Heart left ventricle (tissue), 16 donors: ENCODE data around the gene NINL. TPM values are rescaled to one million over a fixed set of nuclear protein-coding genes. Genes with fewer than 3 reads are reported as not detected.

ENCODE experiments used
- ATAC-seq, 4 donors: fragments of 200-7000 bp; cut with Tn5 transposase; one replicate each; pipeline ENCODE4 v1.9.1; 2020 to 2022; ENCODE audit warnings: moderate library complexity in 4 of 4, mild to moderate bottlenecking in 3 of 4, moderate number of reproducible peaks in 1 of 4
- DNase-seq, 5 donors: peaks; one replicate each; pipeline ENCODE4 v3.0.0-alpha.2; 2020
- H3K27ac ChIP-seq, 12 donors: fragments of 200-600 bp; sonication (generic) in 4 of 12; one replicate each; pipeline versions ENCODE4 v1.5.0 to v1.8.0; 2016 to 2022; ENCODE audit warnings: mild to moderate bottlenecking in 2 of 12
- H3K27me3 ChIP-seq, 9 donors: fragments of 200-600 bp; sonication (generic) in 2 of 9; one replicate each; pipeline versions ENCODE4 v1.5.1 to v1.8.0; 2016 to 2022; ENCODE audit warnings: mild to moderate bottlenecking in 3 of 9
- H3K36me3 ChIP-seq, 9 donors: fragments of 200-600 bp; sonication (generic) in 2 of 9; one replicate each; pipeline versions ENCODE4 v1.5.0 to v1.8.0; 2018 to 2022; ENCODE audit warnings: mild to moderate bottlenecking in 2 of 9
- H3K4me1 ChIP-seq, 12 donors: fragments of 200-600 bp; sonication (generic) in 4 of 12; one replicate each; pipeline versions ENCODE4 v1.5.0 to v1.8.0; 2016 to 2022; ENCODE audit warnings: mild to moderate bottlenecking in 3 of 12
- H3K4me3 ChIP-seq, 12 donors: fragments of 200-600 bp; sonication (generic) in 4 of 12; one replicate each; pipeline versions ENCODE4 v1.5.0 to v1.8.0; 2017 to 2022; ENCODE audit warnings: mild to moderate bottlenecking in 9 of 12, moderate library complexity in 4 of 12
- H3K9me3 ChIP-seq, 12 donors: fragments of 200-600 bp; sonication (generic) in 4 of 12; one replicate each; pipeline versions ENCODE4 v1.5.0 to v1.8.0; 2016 to 2022; ENCODE audit warnings: mild to moderate bottlenecking in 1 of 12
- POLR2A ChIP-seq, 2 donors: fragments of 450-650 bp; IDR thresholded peaks; one replicate each; pipeline ENCODE4 v1.6.1; 2017; ENCODE audit warnings: antibody characterized with exemption in 2 of 2, mild to moderate bottlenecking in 2 of 2, moderate library complexity in 2 of 2
- WGBS, 4 donors: extraction: QIAGEN DNeasy Blood & Tissue Kit in 2 of 4; methylation state at CpG; one replicate each; pipeline versions ENCODE4 v1.1.5 to v1.1.7; 2013 to 2018; 5-methylcytosine and 5-hydroxymethylcytosine counted together
- intact Hi-C, 10 donors: fragments of 100-400 bp; cut with DNase I; formaldehyde crosslinking; loops; one replicate each; pipeline versions ENCODE4 v1.11.1 to v1.14.2; 2022
- polyA plus RNA-seq, 2 donors: library from polyadenylated mRNA; stranded (reverse); fragments of 200-250 nt; gene quantifications; one replicate each; pipeline ENCODE4 v1.2.3, GENCODE V29; 2013
- total RNA-seq, 9 donors: library from RNA; depleted of rRNA in 2 of 9; stranded (reverse); fragments of >200 nt in 2 of 9; fragmentation: NEBNext Ultra II Directional in 3 of 9; extraction: Animal tissue kit (Norgen Biotek cat#: 25700) in 3 of 9; gene quantifications; one replicate each; pipeline versions ENCODE4 v1.1.0 to v1.2.4, GENCODE V29; 2016 to 2023
- TF ChIP-seq, protein P1 (sequence below), 12 donors: fragments of 200-600 bp; sonication (generic) in 4 of 12; IDR thresholded peaks; one replicate each; pipeline versions ENCODE4 v1.5.0 to v1.8.0; 2018 to 2022; ENCODE audit warnings: antibody characterized with exemption in 12 of 12, mild to moderate bottlenecking in 5 of 12
- donor health status: ischemic (EF 13 %, LVEDD 7.1; RV severe dilation, severe dysfunction).
- donor health status: healthy with polysubstance abuse.
- donor health status: DM: no; HTN: yes; CAD: no.
- donor health status: DM: no; HTN: no; CAD: no.
- donor health status: ischemic (EF 25% LVEDD 6.9; RV normal size, moderate dysfunction).
- donor health status: ischemic (EF 25% LVEDD 5.7; RV mildly dilated, moderate dysfunction).
- donor health status: healthy.
- donor health status: DM: yes; HTN: yes; CAD: no.
- donor health status: ischemic (EF 35%, LVEDD 5.7; RV mildly dilated, moderate dysfunction).
- donor health status: nonischemic (EF 11% LVEDD 7.7; RV severe dilation, severe dysfunction).
- donor health status: DM: yes; HTN: yes; CAD: no.
- donor health status: PGD.
- donor health status: ischemic (EF 29% LVEDD 5.4; RV normal size, mild dysfunction).
- donor health status: nonischemic (EF 23%, LVEDD 6.1; RV moderate dilation, normal function).

NINL gene
- total and polyA plus RNA-seq, 11 donors = 0.78 to 7.1 (median 2.9) TPM

DNA sequence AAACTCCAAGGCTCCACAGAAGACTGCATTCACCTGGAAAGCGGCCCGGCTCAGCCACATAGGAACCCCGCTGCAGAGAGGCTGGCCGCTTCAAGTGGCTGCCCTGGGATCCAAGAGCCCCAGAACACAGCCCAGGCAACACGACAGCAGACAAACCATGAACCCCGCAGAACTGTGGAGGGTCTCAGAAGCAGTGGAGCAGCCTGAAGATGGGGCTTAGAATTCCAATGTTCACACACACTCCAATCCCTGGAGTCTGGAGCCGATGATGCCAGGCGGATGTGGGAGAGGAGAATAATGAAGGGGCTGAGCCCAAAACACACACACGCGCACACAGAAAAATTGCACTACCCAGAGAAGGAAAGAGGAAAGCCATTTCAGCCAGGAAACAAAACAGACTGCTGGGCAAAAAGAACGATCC lies 52.4 kb downstream of the NINL start:
- DNase-seq = no peak
- Histone ChIP-seq H3K4me3 (peak overlapping the region in 2 of 12 donors; percentile 5 to 20), H3K27me3 (no peaks in the 10 kb centered on the region), H3K4me1 (peaks cover 0 to 42% (median 9%) of the 10 kb centered on the region in 12 donors), H3K27ac (peak overlapping the region in 4 of 12 donors; percentile 34 to 57 (median 50)), H3K9me3 (no peaks in the 10 kb centered on the region), H3K36me3 (no peaks in the 10 kb centered on the region)
- TF ChIP-seq POLR2A (IDR thresholded peaks at IDR 0.05) = no peak
- TF ChIP-seq, protein P1, sequence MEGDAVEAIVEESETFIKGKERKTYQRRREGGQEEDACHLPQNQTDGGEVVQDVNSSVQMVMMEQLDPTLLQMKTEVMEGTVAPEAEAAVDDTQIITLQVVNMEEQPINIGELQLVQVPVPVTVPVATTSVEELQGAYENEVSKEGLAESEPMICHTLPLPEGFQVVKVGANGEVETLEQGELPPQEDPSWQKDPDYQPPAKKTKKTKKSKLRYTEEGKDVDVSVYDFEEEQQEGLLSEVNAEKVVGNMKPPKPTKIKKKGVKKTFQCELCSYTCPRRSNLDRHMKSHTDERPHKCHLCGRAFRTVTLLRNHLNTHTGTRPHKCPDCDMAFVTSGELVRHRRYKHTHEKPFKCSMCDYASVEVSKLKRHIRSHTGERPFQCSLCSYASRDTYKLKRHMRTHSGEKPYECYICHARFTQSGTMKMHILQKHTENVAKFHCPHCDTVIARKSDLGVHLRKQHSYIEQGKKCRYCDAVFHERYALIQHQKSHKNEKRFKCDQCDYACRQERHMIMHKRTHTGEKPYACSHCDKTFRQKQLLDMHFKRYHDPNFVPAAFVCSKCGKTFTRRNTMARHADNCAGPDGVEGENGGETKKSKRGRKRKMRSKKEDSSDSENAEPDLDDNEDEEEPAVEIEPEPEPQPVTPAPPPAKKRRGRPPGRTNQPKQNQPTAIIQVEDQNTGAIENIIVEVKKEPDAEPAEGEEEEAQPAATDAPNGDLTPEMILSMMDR (IDR thresholded peaks at IDR 0.05) = no peak
- peak in 1 of 4 donors; percentile 25 for ATAC-seq
- intact Hi-C loops = loop anchor here in 1 of 10 donors (10.0 kb wide), 2 partner anchors 68 to 72 kb away; no protein-coding TSS in a partner anchor
- 57 to 70% (median 64%) methylated on average over 11 of the region's 11 CpGs for WGBS, 4 donors

DNA sequence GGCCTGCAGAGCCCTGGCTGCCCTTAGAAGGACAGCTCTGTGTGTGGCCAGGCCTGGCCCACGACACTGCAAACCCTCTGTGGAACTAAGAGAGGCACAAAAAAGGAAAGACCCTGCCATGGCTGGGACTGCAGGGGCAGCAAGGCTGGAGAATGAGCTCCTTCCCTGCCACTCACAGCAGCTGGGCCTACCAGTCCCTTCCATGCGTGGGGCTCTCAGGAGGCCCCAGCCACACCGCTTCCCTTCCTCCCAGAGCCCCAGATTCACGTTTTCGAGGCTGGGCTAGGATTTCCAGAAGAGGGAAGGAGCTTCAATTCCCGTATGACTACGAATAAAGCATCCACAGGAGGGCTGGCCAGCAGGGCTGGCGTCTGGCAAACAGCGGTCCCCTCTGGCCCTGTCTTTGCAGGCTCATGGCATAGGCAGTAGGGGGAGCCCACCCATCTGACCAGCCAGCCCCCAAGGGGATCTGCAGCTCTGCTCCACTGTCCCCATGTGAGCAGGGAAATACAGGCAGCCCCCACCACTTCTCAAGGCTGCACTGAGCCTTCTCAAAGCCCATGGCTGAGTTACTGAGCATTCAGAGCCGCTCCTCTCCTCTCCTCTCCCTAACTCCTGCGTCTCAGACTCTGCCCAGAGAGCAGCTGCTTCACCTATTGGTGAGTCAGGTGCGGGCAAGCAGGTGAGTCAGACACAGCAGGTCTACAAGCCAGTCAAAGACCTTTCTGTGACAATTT lies 53.1 kb downstream of the NINL start:
- Histone ChIP-seq H3K27ac (peak overlapping the region in 6 of 12 donors; percentile 3 to 57 (median 48)), H3K4me1 (peaks cover 0 to 42% (median 9%) of the 10 kb centered on the region in 12 donors), H3K9me3 (no peaks in the 10 kb centered on the region), H3K36me3 (no peaks in the 10 kb centered on the region), H3K27me3 (no peaks in the 10 kb centered on the region), H3K4me3 (no peak overlapping the region)
- 81 to 90% (median 85%) methylated on average over 11 to 12 of the region's 12 CpGs for WGBS, 4 donors
- no peak for TF ChIP-seq POLR2A (IDR thresholded peaks at IDR 0.05)
- TF ChIP-seq, protein P1 (IDR thresholded peaks at IDR 0.05) = peak in 2 of 12 donors; percentile 4 to 8
- peak in 3 of 4 donors; percentile 19 to 59 (median 55) for ATAC-seq
- no peak for DNase-seq
- intact Hi-C loops = loop anchor here in 1 of 10 donors (10.0 kb wide), 2 partner anchors 67 to 73 kb away; no protein-coding TSS in a partner anchor

DNA sequence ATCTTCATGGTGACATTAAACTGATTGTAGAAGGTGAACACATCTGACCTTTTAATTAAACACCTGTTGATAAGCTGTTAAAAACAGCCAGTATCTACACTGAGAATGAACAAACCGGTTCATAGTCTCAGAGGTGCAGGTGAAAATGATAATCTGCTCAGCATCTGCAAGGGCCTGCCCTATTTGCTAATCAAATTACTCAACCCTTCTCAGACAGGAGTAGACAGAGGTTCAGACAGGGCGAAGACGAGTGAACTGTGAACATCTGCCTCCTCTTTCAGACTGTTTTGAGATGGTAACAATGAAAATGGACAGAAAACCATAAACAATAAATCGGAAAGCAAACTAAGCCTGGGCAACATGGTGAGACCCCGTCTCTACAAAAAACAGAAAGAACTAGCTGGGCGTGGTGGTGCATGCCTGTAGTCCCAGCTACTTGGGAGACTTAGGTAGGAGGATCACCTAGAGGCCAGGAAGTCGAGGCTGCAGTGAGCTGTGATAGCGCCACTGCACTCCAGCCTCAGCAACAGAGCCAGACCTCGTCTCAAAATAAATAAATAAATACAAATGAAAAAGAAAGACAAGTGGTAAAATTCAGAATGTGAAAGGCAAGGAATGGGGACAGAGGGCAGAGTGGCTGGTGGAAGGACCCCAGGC lies 55.9 kb downstream of the NINL start:
- no peak overlapping the region for H3K27ac ChIP-seq
- no peak for ATAC-seq
- no peak for TF ChIP-seq POLR2A (IDR thresholded peaks at IDR 0.05)
- TF ChIP-seq, protein P1 (IDR thresholded peaks at IDR 0.05) = no peak
- H3K27me3 ChIP-seq = no peaks in the 10 kb centered on the region
- H3K9me3 ChIP-seq = no peaks in the 10 kb centered on the region
- WGBS, 4 donors = 88 to 91% (median 90%) methylated on average over 9 of the region's 9 CpGs
- H3K4me3 ChIP-seq = no peak overlapping the region
- peaks cover 0 to 10% (median 0%) of the 10 kb centered on the region in 9 donors for H3K36me3 ChIP-seq
- DNase-seq = no peak
- H3K4me1 ChIP-seq = peaks cover 0 to 24% (median 6%) of the 10 kb centered on the region in 12 donors
- intact Hi-C loops = loop anchor here in 2 of 10 donors (10.0 kb wide), 1 partner anchor 65 kb away; no protein-coding TSS in a partner anchor

DNA sequence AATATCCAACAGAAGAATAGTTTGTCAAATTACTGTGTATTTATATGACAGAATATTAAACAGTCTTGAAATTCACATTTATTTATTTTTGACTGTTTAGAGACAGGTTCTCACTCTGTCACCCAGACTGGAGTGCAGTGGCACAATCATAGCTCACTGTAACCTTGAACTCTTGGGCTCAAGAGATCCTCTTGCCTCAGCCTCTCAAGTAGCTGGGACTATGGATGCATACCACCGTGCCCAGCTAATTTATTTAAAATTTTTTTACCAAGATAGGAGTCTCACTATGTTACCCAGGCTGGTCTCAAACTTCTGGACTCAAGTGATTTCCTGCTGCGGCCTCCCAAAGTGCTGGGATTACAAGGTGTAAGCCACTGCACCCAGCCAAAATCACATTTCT lies 57.4 kb downstream of the NINL start:
- H3K4me3 ChIP-seq = no peak overlapping the region
- DNase-seq = no peak
- ATAC-seq = no peak
- TF ChIP-seq POLR2A (IDR thresholded peaks at IDR 0.05) = no peak
- intact Hi-C loops = loop anchor here in 2 of 10 donors (10.0 kb wide), 1 partner anchor 63 kb away; no protein-coding TSS in a partner anchor
- H3K9me3 ChIP-seq = no peaks in the 10 kb centered on the region
- H3K27ac ChIP-seq = no peak overlapping the region
- 91 to 99% (median 94%) methylated on average over 2 of the region's 2 CpGs for WGBS, 4 donors
- H3K36me3 ChIP-seq = peaks cover 0 to 20% (median 0%) of the 10 kb centered on the region in 9 donors
- H3K27me3 ChIP-seq = no peaks in the 10 kb centered on the region
- peaks cover 0 to 9% (median 0%) of the 10 kb centered on the region in 12 donors for H3K4me1 ChIP-seq
